GM18868 (cell line): Measurements from ENCODE around the gene STYK1.

Experiments used
- ATAC-seq: cut with Tn5 transposase; IDR thresholded peaks from one replicate; pipeline ENCODE4 v1.9.1; 2021; ENCODE audit warnings: mild to moderate bottlenecking, moderate library complexity; ENCODE audit not compliant: unreplicated experiment

STYK1 gene

DNA sequence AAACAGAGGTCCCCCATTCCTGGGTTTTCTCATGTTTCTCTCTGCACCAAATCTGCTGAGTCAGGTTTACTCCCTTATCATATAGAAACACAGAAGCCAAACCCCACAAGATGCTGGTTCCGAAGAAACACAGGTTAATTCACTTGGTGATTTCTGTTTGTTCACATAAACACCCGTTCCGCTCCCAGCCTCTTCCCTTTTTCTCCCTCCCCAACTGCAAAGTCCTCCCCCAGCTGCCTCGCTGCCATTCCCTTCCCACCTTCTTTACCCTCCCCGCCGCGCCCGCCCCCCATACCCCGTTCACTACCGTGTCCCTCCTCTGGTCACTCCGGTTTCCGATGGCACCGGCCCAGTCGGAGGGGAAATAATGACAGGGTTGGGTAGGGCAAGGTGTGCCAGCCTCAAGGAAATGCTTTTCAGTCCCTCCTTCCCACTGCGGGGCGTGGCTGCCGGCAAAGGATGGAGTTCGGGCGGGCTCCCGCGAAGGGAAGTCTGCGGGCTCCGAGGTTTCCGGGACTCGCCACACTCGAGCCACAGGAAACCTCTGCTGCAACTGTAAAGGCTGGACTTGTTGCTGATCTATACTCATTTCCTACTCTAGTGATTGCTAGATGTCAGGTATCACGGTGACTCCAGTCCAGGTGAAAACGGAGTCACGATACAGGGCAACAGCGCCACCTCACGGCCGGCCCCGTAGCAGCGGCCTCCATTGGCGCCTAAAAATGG lies at the start of gene STYK1:
TSS of gene STYK1 (minus strand) at position 394 of the 726 bp plus-strand sequence. CDS start 39,434 bp downstream, outside the sequence.
- peak; percentile 65 for ATAC-seq

GRCh38 chr12:10722905-10723746 lies 49.3 kb upstream of the STYK1 start, which contains the start of gene YBX3:
YBX3 (minus strand) TSS chr12:10723323; CDS start chr12:10723111, 212 bp downstream.
- peak; percentile 56 for ATAC-seq

GRCh38 chr12:10722502-10722904 lies 48.7 kb upstream of the STYK1 start:
- peak; percentile 47 for ATAC-seq

DNA sequence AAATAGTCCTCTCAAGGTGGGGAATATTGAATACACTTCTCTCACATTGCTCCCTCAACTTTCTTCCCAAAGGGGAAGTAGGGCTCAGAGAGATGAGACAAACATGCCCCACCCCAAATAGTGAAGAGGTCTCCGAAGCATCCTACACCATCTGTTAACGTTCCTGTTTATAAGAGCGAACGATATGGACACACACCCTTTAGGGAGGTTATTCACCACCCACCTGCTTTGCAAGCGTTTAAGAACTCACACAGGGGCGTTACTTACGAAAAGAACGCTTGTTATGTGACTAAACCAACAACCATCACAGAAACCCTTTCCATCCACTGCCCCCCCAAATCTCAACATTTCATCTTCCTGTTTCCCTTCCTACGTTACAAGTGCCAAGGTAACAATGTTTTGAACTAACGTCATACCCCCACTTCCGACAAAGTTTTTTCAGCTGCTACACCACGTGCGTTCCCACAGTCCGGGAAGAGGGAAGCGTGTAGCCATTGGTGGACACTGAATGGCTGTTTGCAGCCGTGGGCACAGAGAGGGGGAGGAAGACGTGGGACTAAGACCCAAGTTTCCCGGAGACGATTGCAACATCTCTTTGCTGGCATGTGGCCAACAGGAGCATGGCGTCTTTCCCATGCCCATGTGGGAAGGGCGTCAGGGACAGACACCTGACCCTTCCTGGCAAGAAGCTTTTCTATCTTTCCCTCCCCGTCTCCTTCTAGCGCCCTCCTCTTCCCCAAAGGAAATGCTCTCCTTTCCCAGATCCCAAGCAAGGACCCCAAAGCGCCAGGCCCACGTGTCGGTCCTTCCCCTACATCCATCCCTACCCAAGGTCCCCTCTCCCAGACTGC lies 48.0 kb upstream of the STYK1 start:
- ATAC-seq = peak; percentile 40

- no peak for ATAC-seq
Measured at GRCh38 chr12:10720974-10721650, 47.3 kb upstream of the STYK1 start.

GRCh38 chr12:10719482-10719881 lies 45.6 kb upstream of the STYK1 start:
- no peak for ATAC-seq

GRCh38 chr12:10718279-10718821 lies 44.5 kb upstream of the STYK1 start:
- no peak for ATAC-seq

GRCh38 chr12:10717410-10717809 lies 43.6 kb upstream of the STYK1 start:
- ATAC-seq = no peak

DNA sequence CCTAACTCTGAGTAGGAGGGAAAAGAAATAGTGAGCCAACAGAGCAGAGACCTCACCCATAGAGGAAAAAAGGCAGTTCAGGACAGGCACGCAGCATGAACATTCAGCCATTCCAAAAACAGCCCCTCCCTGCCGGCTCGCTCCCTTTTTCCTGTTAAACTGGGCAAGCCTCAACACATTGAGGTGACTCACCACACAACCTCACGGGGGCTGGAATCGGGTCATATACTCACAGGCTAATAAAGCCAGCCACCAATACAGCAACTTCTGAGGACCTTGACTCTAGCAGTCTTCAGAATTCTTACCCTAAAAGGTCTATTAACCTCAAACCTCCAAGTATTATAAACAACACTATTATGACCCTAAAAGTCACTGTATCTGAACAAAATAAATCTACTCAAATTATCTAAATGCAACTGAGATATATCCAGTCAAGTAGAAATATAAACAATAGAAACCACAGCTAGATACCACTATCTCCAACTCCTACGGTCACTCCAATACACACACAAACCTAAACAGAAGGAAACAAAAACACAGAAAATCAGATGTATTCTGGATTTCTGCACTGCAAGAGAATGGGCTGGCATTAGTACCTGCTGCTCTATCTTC lies 43.0 kb upstream of the STYK1 start:
- no peak for ATAC-seq

DNA sequence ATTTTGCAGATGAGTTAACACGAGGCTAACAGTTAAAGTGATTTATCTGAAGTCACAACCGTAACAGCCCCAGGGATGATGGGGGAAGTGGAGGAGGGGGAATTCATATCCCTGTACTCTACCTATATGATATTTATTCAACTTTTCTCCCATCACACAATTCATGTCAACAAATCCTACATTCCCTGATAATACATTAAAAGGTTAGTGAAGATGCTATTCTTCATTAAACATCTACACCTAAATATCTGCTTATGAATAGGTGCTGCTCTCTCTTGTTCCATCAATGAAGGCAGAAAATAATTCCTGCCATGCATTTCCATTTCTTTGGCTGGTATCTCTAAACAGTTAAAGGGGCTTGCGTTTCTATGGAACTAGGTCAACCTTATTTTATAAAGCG lies 42.4 kb upstream of the STYK1 start:
- ATAC-seq = no peak

DNA sequence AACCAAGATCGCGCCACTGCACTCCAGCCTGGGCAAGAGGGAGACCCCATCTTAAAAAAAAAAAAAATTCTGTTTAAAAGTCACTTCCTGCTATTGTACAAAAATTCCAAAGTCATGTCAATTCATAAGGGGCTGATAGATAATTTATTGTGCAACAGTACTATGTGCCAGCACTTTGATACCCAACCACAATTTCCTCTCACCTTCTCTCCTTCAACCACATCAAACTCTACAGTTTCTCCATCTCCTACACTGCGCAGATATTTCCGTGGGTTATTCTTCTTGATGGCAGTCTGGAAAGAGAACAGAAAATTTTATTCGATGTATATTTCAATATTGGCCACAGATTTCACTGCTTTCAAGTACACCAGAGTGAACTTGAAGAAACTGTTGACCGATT lies 41.6 kb upstream of the STYK1 start:
- ATAC-seq = no peak

DNA sequence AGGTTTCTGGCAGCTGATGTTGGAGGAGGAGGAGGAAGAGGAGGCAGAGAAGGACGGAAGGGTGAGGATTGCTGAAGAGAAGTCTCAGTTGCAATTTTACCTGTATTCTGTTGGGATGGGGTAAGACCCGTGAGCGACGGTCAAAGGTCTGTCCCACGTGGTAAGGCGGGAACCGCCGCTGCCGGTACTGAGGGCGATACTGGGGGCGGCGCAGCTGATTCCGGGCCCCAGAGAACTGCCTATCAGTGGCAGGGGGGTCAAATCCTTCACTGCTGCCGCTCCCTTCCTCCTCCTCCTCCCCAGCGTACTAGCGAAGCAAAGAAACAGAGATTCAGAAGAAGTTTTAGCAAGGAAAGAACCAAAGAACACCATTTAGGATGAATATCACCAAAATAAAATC lies 36.0 kb upstream of the STYK1 start:
- ATAC-seq = no peak

GRCh38 chr12:10708862-10709261 lies 35.0 kb upstream of the STYK1 start:
- ATAC-seq = no peak

GRCh38 chr12:10705655-10706054 lies 31.8 kb upstream of the STYK1 start:
- ATAC-seq = no peak

- peak; percentile 12 for ATAC-seq
Measured at GRCh38 chr12:10701843-10702242, 28.0 kb upstream of the STYK1 start.

- peak; percentile 65 for ATAC-seq
Measured at GRCh38 chr12:10701131-10701681, 27.4 kb upstream of the STYK1 start.

DNA sequence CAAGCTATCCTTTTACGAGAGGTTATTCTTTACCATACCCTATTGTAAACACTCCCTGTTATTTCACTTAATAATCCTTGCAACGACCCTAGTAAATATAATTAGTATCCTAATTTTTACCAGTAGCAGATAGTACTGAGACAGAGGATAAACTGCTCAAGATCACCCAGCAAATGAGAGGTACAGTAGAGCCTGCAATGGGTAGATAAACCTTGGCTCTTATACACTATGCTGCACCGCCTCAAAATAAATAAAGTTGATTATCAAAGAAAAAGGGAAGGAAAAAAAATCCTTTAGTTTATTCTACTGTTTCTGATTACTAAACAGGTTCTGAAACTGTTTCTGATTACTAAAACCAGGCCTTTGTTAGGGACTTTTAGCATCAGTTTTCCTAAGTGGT lies 26.7 kb upstream of the STYK1 start:
- peak; percentile 31 for ATAC-seq

GRCh38 chr12:10697862-10698261 lies 24.0 kb upstream of the STYK1 start:
- ATAC-seq = no peak

- no peak for ATAC-seq
Measured at GRCh38 chr12:10697156-10697555, 23.3 kb upstream of the STYK1 start.

DNA sequence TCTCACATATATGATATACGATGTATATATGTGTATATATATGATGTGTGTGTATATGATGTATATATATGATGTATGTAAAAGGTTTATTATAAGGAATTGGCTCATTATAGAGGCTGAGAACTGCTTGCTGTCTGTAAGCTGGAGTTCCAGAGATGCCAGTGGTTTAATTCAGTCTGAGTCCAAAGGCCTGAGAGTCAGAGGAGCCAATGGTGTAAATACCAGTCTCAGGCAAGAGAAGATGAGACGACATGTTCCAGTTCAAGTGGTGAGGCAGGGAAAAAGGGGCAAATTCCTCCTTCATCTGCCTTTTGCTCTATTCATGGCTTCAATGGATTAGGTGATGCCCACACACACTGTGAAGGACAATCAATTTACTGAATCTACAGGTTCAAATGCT lies 17.1 kb upstream of the STYK1 start:
- no peak for ATAC-seq
